Measurements from ENCODE around the gene ZNF366. TPM values are rescaled to one million over a fixed set of nuclear protein-coding genes. Genes with fewer than 3 reads are reported as not detected.

The ZNF366 gene
- total and polyA plus RNA-seq, 2 experiments from 2014 or later: not detected

DNA sequence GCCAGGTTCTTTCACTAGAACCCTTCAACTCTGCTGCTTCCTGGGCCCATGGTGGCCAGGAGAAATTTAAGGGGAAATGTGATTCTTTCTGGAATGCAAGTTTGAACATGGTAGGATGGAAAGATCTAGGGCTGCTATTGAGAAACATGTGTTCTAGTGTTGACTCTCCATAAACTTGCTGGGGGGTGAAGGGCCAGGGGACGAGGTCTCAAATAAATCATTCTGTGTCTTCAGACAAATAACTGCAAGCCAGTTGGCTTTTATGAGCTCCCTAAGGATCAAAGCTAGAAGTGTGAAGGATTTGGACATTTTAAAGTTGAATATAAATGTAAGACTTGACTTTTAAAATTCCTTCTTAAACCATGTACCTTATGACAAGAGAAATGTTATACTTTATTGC lies 78.5 kb downstream of the ZNF366 start:
- peaks cover 4% of the 10 kb centered on the region; the same call in 1 of the 2 replicates for H3F3A ChIP-seq (ENCODE audit: insufficient read depth)
- H3K36me3 ChIP-seq (ENCODE audit: low read depth): no peaks in the 10 kb centered on the region
- peaks cover 7% of the 10 kb centered on the region; the same call in 1 of the 2 replicates for H3K4me1 ChIP-seq (ENCODE audit: insufficient read depth)
- in situ Hi-C loops (cut with MboI): no loop called here
- no peak for TF ChIP-seq EZH2 (IDR thresholded peaks at IDR 0.05; ENCODE audit: insufficient read depth, poor library complexity, severe bottlenecking)
- no peak overlapping the region for H3K4me3 ChIP-seq
- no peaks in the 10 kb centered on the region for H3K9me3 ChIP-seq (ENCODE audit: low read depth)
- no peaks in the 10 kb centered on the region for H4K20me1 ChIP-seq (ENCODE audit: insufficient read depth)
- no peak overlapping the region for H3K27ac ChIP-seq
- DNase-seq: no peak
- H3K79me2 ChIP-seq (ENCODE audit: insufficient read depth): no peaks in the 10 kb centered on the region
- no peaks in the 10 kb centered on the region for H3K9me2 ChIP-seq (ENCODE audit: insufficient read depth)
- H2AFZ ChIP-seq: no peak overlapping the region
- no peaks in the 10 kb centered on the region for H3K27me3 ChIP-seq (replicated peaks; ENCODE audit: insufficient read depth)
- H3K9ac ChIP-seq: no peak overlapping the region
- H3K4me2 ChIP-seq (ENCODE audit: unreplicated experiment): no peak overlapping the region
- WGBS, 2 experiments (ENCODE audit: low coverage in 1 of 2, low lambda C conversion rate in 2 of 2, missing lambda C conversion rate in 2 of 2): 29 to 38% methylated on average over 1 of the region's 1 CpG

DNA sequence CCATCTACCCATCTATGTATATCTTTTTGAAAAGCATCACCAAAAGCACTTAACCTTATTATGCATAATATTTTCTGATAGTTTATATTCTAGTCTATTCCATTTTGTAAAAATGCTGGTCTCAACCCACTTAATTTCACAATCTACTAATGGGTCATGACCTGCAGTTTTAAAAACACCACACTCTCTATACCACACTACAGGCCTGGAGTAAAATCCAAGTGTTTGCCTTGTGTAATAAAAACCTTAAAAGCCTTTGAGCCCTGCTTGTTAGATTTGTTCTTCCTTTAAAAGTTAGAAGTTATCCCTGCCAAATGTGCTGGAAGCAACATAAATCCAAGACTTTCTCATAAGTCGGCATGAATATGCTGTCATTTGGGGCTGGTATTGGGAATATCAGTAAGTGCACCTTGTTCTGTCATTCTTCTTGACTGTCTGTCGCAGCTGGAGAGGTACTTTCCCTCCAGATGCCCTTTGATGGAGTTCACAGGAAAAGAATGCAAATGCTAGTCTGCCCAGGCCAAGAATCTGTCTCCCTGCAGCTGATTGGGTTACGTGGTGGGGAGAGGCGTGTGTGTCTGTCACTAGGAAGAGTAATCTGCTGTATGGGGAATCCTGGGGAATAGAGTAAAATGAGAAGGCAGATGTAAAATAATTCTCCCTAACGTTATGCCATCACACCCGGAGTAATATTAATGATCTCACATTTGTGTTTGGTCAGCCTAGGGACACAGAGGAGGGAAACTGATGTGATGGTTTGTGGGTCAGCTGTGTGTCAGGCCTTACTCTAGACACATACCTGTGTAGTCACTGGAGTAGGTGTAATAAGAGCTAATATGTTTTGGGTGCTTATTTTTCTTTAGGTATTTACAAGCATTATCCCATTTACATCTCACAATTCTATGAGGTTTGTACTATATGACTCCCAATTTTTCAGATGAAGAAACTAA lies 79.4 kb downstream of the ZNF366 start:
- Histone ChIP-seq H3K4me3 (no peak overlapping the region), H3K4me1 (ENCODE audit: insufficient read depth) (peaks cover 7% of the 10 kb centered on the region; the same call in 1 of the 2 replicates), H3K4me2 (ENCODE audit: unreplicated experiment) (no peak overlapping the region), H3K9ac (no peak overlapping the region), H3K9me2 (ENCODE audit: insufficient read depth) (no peaks in the 10 kb centered on the region), H3K79me2 (ENCODE audit: insufficient read depth) (no peaks in the 10 kb centered on the region), H3K9me3 (ENCODE audit: low read depth) (no peaks in the 10 kb centered on the region), H3K36me3 (ENCODE audit: low read depth) (no peaks in the 10 kb centered on the region), H3F3A (ENCODE audit: insufficient read depth) (peaks cover 4% of the 10 kb centered on the region; the same call in 1 of the 2 replicates), H4K20me1 (ENCODE audit: insufficient read depth) (no peaks in the 10 kb centered on the region), H2AFZ (peak overlapping the region; percentile 12; the same call in 1 of the 2 replicates), H3K27ac (no peak overlapping the region), H3K27me3 (replicated peaks; ENCODE audit: insufficient read depth) (no peaks in the 10 kb centered on the region)
- in situ Hi-C loops (cut with MboI): no loop called here
- WGBS, 2 experiments (ENCODE audit: low coverage in 1 of 2, low lambda C conversion rate in 2 of 2, missing lambda C conversion rate in 2 of 2): 21% methylated on average over 6 of the region's 6 CpGs
- TF ChIP-seq EZH2 (IDR thresholded peaks at IDR 0.05; ENCODE audit: insufficient read depth, poor library complexity, severe bottlenecking) (no peak), EZH2phosphoT487 (IDR thresholded peaks at IDR 0.05; ENCODE audit: insufficient read depth, low read depth) (no peak)
- peak; percentile 19 for DNase-seq

DNA sequence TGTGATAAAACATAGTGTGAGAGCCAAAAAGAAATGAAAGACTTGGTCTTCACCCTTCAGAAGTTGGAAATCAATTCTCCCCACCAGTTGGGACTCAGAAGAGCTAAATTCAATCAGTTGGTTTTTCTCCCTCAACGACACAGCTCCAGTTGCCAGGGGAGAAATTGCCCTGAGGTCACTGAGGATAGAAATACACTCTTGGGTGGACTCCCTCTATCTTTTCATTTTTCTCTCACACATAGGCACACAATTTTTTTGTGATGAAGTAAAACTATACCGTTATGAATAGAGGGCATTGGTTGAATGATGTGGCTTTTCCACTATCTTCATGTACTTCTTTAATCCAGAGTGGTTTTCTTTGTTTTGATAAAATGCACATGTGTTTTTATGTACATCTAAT lies 80.2 kb downstream of the ZNF366 start:
- H3K27me3 ChIP-seq (replicated peaks; ENCODE audit: insufficient read depth): no peaks in the 10 kb centered on the region
- H2AFZ ChIP-seq: no peak overlapping the region
- WGBS, 2 experiments (ENCODE audit: low coverage in 1 of 2, low lambda C conversion rate in 2 of 2, missing lambda C conversion rate in 2 of 2): 44 to 51% methylated on average over 2 of the region's 2 CpGs
- TF ChIP-seq EZH2phosphoT487 (IDR thresholded peaks at IDR 0.05; ENCODE audit: insufficient read depth, low read depth) (no peak), EZH2 (IDR thresholded peaks at IDR 0.05; ENCODE audit: insufficient read depth, poor library complexity, severe bottlenecking) (no peak)
- no peak overlapping the region for H3K27ac ChIP-seq
- no peak overlapping the region for H3K9ac ChIP-seq
- H3K36me3 ChIP-seq (ENCODE audit: low read depth): no peaks in the 10 kb centered on the region
- no peaks in the 10 kb centered on the region for H3K9me3 ChIP-seq (ENCODE audit: low read depth)
- no peaks in the 10 kb centered on the region for H3K9me2 ChIP-seq (ENCODE audit: insufficient read depth)
- peaks cover 7% of the 10 kb centered on the region; the same call in 1 of the 2 replicates for H3K4me1 ChIP-seq (ENCODE audit: insufficient read depth)
- H4K20me1 ChIP-seq (ENCODE audit: insufficient read depth): no peaks in the 10 kb centered on the region
- peaks cover 4% of the 10 kb centered on the region; the same call in 1 of the 2 replicates for H3F3A ChIP-seq (ENCODE audit: insufficient read depth)
- H3K4me2 ChIP-seq (ENCODE audit: unreplicated experiment): no peak overlapping the region
- in situ Hi-C loops (cut with MboI): no loop called here
- H3K79me2 ChIP-seq (ENCODE audit: insufficient read depth): no peaks in the 10 kb centered on the region
- DNase-seq: no peak
- H3K4me3 ChIP-seq: no peak overlapping the region

DNA sequence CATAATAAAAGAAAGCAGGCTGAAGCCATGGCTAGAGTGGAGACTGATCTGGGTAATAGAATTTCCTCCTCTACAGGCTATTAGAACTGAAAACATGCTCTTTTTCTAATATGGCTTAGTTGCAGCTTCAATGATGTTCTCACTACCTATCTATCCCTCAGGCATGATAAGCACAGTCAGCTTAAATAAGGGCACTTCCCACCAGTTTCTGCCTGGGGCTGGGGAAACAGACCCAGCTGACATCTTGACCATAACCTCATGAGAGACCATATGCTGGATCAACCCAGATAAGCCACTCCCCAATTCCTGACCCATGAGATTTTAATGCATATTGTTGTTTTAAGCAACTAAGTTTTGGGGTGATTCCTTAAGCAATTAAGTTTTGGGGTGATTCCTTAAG lies 81.2 kb downstream of the ZNF366 start:
- H3K9ac ChIP-seq: no peak overlapping the region
- peaks cover 7% of the 10 kb centered on the region; the same call in 1 of the 2 replicates for H3K4me1 ChIP-seq (ENCODE audit: insufficient read depth)
- no peaks in the 10 kb centered on the region for H3K27me3 ChIP-seq (replicated peaks; ENCODE audit: insufficient read depth)
- no peak overlapping the region for H3K4me3 ChIP-seq
- no peaks in the 10 kb centered on the region for H3K9me2 ChIP-seq (ENCODE audit: insufficient read depth)
- no peaks in the 10 kb centered on the region for H3K79me2 ChIP-seq (ENCODE audit: insufficient read depth)
- no peaks in the 10 kb centered on the region for H4K20me1 ChIP-seq (ENCODE audit: insufficient read depth)
- H3F3A ChIP-seq (ENCODE audit: insufficient read depth): peaks cover 4% of the 10 kb centered on the region; the same call in 1 of the 2 replicates
- H3K4me2 ChIP-seq (ENCODE audit: unreplicated experiment): no peak overlapping the region
- no peaks in the 10 kb centered on the region for H3K36me3 ChIP-seq (ENCODE audit: low read depth)
- no peak overlapping the region for H2AFZ ChIP-seq
- no peak overlapping the region for H3K27ac ChIP-seq
- no peaks in the 10 kb centered on the region for H3K9me3 ChIP-seq (ENCODE audit: low read depth)
- no peak for TF ChIP-seq EZH2 (IDR thresholded peaks at IDR 0.05; ENCODE audit: insufficient read depth, poor library complexity, severe bottlenecking)
- TF ChIP-seq EZH2phosphoT487 (IDR thresholded peaks at IDR 0.05; ENCODE audit: insufficient read depth, low read depth): no peak
- no peak for DNase-seq
- in situ Hi-C loops (cut with MboI): no loop called here
